Panc1 (cell line): Measurements from ENCODE around the gene DRD3.

ENCODE experiments used
- SIN3A ChIP-seq: IDR thresholded peaks from 2 replicates; pipeline ENCODE4 v1.6.1; 2012; ENCODE audit warnings: low read depth, mild to moderate bottlenecking, low read length, moderate library complexity, borderline replicate concordance; ENCODE audit not compliant: insufficient read depth
- TF ChIP-seq, protein P1 (sequence below): fragments of 450-650 bp; IDR thresholded peaks from 2 replicates; pipeline ENCODE4 v1.5.1; 2017; ENCODE audit warnings: mild to moderate bottlenecking
- TF ChIP-seq, protein P2 (sequence below), 2 experiments: IDR thresholded peaks; 2 replicates each; pipeline ENCODE4 v1.6.1; 2011 to 2012; ENCODE audit warnings: low read depth in 2 of 2, control low read depth in 1 of 2, low read length in 1 of 2, mild to moderate bottlenecking in 1 of 2, moderate library complexity in 1 of 2; ENCODE audit not compliant: insufficient read depth in 1 of 2

DNA sequence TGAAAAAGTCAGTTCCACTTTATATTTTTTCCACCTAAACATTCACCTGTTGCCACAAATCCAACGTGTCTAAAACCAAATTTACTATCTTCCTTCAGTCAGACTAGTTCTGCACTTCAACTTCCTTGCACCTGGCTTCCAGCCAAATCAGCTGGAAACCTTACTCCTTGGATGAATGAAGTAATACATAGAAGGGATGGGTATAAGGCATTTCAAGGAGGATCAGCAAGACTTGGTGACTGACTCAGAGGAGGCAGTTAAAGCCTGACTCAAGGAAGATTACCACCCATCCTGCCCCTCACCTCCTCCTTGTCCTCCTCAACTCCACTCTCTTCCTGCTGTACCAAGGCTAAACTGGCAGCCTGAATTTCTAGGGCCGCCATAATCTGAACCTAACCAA, 85.3 kb downstream of the DRD3 start:
- TF ChIP-seq, protein P1, sequence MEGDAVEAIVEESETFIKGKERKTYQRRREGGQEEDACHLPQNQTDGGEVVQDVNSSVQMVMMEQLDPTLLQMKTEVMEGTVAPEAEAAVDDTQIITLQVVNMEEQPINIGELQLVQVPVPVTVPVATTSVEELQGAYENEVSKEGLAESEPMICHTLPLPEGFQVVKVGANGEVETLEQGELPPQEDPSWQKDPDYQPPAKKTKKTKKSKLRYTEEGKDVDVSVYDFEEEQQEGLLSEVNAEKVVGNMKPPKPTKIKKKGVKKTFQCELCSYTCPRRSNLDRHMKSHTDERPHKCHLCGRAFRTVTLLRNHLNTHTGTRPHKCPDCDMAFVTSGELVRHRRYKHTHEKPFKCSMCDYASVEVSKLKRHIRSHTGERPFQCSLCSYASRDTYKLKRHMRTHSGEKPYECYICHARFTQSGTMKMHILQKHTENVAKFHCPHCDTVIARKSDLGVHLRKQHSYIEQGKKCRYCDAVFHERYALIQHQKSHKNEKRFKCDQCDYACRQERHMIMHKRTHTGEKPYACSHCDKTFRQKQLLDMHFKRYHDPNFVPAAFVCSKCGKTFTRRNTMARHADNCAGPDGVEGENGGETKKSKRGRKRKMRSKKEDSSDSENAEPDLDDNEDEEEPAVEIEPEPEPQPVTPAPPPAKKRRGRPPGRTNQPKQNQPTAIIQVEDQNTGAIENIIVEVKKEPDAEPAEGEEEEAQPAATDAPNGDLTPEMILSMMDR: no peak
- TF ChIP-seq, protein P2, sequence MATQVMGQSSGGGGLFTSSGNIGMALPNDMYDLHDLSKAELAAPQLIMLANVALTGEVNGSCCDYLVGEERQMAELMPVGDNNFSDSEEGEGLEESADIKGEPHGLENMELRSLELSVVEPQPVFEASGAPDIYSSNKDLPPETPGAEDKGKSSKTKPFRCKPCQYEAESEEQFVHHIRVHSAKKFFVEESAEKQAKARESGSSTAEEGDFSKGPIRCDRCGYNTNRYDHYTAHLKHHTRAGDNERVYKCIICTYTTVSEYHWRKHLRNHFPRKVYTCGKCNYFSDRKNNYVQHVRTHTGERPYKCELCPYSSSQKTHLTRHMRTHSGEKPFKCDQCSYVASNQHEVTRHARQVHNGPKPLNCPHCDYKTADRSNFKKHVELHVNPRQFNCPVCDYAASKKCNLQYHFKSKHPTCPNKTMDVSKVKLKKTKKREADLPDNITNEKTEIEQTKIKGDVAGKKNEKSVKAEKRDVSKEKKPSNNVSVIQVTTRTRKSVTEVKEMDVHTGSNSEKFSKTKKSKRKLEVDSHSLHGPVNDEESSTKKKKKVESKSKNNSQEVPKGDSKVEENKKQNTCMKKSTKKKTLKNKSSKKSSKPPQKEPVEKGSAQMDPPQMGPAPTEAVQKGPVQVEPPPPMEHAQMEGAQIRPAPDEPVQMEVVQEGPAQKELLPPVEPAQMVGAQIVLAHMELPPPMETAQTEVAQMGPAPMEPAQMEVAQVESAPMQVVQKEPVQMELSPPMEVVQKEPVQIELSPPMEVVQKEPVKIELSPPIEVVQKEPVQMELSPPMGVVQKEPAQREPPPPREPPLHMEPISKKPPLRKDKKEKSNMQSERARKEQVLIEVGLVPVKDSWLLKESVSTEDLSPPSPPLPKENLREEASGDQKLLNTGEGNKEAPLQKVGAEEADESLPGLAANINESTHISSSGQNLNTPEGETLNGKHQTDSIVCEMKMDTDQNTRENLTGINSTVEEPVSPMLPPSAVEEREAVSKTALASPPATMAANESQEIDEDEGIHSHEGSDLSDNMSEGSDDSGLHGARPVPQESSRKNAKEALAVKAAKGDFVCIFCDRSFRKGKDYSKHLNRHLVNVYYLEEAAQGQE (IDR thresholded peaks at IDR 0.05; ENCODE audit: insufficient read depth in 1 of 2, low read depth in 2 of 2, low read length in 1 of 2): no peak
- TF ChIP-seq SIN3A: no peak
